ENCODE data around the gene BMP6.

- TF ChIP-seq CTCF (IDR thresholded peaks at IDR 0.05; ENCODE audit: poor library complexity, severe bottlenecking): no peak
- no peak for TF ChIP-seq REST (IDR thresholded peaks at IDR 0.05; ENCODE audit: borderline replicate concordance)
- TF ChIP-seq SMC3 (conservative IDR thresholded peaks at IDR 0.05; ENCODE audit: poor library complexity): no peak
- TF ChIP-seq EZH2 (IDR thresholded peaks at IDR 0.05; ENCODE audit: borderline replicate concordance, insufficient read depth, low read length, poor library complexity, severe bottlenecking): no peak
- TF ChIP-seq POLR2AphosphoS5 (IDR thresholded peaks at IDR 0.05): no peak
Observed at GRCh38 chr6:7848229-7848628, 122.3 kb downstream of the BMP6 start.

Measured in neural cell (in vitro differentiated cells).